ENCODE data around the gene NUP153. TPM values are rescaled to one million over a fixed set of nuclear protein-coding genes. Genes with fewer than 3 reads are reported as not detected.

NUP153 gene
- total RNA-seq, 1 experiment from 2014 or later, result 67.0 TPM

- POLR2A ChIA-PET, result no interaction called here
- no peak overlapping the region for H3K4me3 Mint-ChIP-seq
- DNase-seq (ENCODE audit: low spot score) (no peak), ATAC-seq (no peak)
- TF ChIP-seq NFE2L1 (CRISPR knock-in tag; IDR thresholded peaks at IDR 0.05), result no peak
- TF ChIP-seq ZNF532 (CRISPR knock-in tag; IDR thresholded peaks at IDR 0.05; ENCODE audit: borderline replicate concordance), result no peak
- TF ChIP-seq ZNF138 (CRISPR knock-in tag; conservative IDR thresholded peaks at IDR 0.05), result no peak
- TF ChIP-seq ZNF425 (CRISPR knock-in tag; conservative IDR thresholded peaks at IDR 0.05), result no peak
- TF ChIP-seq HMGA2 (CRISPR knock-in tag; IDR thresholded peaks at IDR 0.05), result no peak
- TF ChIP-seq GABPB1 (CRISPR knock-in tag; IDR thresholded peaks at IDR 0.05), result no peak
- no peak for TF ChIP-seq TEAD4 (CRISPR knock-in tag; IDR thresholded peaks at IDR 0.05)
- no peak for TF ChIP-seq SP1 (CRISPR knock-in tag; conservative IDR thresholded peaks at IDR 0.05)
- no peak for TF ChIP-seq ZNF232 (CRISPR knock-in tag; IDR thresholded peaks at IDR 0.05)
- no peak for TF ChIP-seq USF2 (CRISPR knock-in tag; IDR thresholded peaks at IDR 0.05)
- no peak for TF ChIP-seq JUN (CRISPR knock-in tag; IDR thresholded peaks at IDR 0.05)
- no peak for TF ChIP-seq GTF2I (CRISPR knock-in tag; conservative IDR thresholded peaks at IDR 0.05)
- TF ChIP-seq OVOL2 (CRISPR knock-in tag; IDR thresholded peaks at IDR 0.05; ENCODE audit: borderline replicate concordance), result no peak
- no peak for TF ChIP-seq CTCF (IDR thresholded peaks at IDR 0.05)
- TF ChIP-seq AR (CRISPR knock-in tag; IDR thresholded peaks at IDR 0.05), result no peak
- no peak for TF ChIP-seq NR1H2 (CRISPR knock-in tag; IDR thresholded peaks at IDR 0.05)
- TF ChIP-seq ZNF281 (CRISPR knock-in tag; IDR thresholded peaks at IDR 0.05), result no peak
- no peak for TF ChIP-seq ZMAT4 (CRISPR knock-in tag; IDR thresholded peaks at IDR 0.05)
- TF ChIP-seq NFATC4 (CRISPR knock-in tag; IDR thresholded peaks at IDR 0.05), result no peak
- CTCF ChIA-PET, result no interaction called here
- no peaks in the 10 kb centered on the region for H3K4me1 Mint-ChIP-seq
- H3K36me3 Mint-ChIP-seq, result peaks cover 77% of the 10 kb centered on the region
- H3K9me3 Mint-ChIP-seq, result no peaks in the 10 kb centered on the region
- H3K27me3 Mint-ChIP-seq (ENCODE audit: low read depth), result no peaks in the 10 kb centered on the region
- H3K27ac Mint-ChIP-seq, result no peak overlapping the region
Measured at GRCh38 chr6:17632934-17633333, 73.8 kb downstream of the NUP153 start.

Data from WTC11 (cell line).